ENCODE results near the gene PLK1.

- TF ChIP-seq, protein P1, sequence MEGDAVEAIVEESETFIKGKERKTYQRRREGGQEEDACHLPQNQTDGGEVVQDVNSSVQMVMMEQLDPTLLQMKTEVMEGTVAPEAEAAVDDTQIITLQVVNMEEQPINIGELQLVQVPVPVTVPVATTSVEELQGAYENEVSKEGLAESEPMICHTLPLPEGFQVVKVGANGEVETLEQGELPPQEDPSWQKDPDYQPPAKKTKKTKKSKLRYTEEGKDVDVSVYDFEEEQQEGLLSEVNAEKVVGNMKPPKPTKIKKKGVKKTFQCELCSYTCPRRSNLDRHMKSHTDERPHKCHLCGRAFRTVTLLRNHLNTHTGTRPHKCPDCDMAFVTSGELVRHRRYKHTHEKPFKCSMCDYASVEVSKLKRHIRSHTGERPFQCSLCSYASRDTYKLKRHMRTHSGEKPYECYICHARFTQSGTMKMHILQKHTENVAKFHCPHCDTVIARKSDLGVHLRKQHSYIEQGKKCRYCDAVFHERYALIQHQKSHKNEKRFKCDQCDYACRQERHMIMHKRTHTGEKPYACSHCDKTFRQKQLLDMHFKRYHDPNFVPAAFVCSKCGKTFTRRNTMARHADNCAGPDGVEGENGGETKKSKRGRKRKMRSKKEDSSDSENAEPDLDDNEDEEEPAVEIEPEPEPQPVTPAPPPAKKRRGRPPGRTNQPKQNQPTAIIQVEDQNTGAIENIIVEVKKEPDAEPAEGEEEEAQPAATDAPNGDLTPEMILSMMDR (IDR thresholded peaks at IDR 0.05; ENCODE audit: poor library complexity), result no peak
- TF ChIP-seq EZH2phosphoT487 (IDR thresholded peaks at IDR 0.05; ENCODE audit: low read depth, severe bottlenecking, unreplicated experiment), result no peak
Measured at GRCh38 chr16:23728112-23728477, 49.4 kb downstream of the PLK1 start.

Measured in hepatocyte (in vitro differentiated cells).